K562 (cell line): Measurements from ENCODE around the gene CREB3L2. TPM values are rescaled to one million over a fixed set of nuclear protein-coding genes. Genes with fewer than 3 reads are reported as not detected.
A peak's percentile ranks its signal among the peaks of the same experiment; 100 is the strongest.

Experiments
- ATF7 ChIP-seq: fragments of 450-650 bp; IDR thresholded peaks from 2 replicates; pipeline ENCODE4 v1.7.1; 2014; ENCODE audit warnings: mild to moderate bottlenecking, moderate library complexity
- CREBBP ChIP-seq: IDR thresholded peaks from one replicate; pipeline ENCODE4 v1.6.1; 2012; ENCODE audit warnings: low read depth, mild to moderate bottlenecking, control low read depth, inconsistent platforms, low read length
- CXXC5 ChIP-seq: fragments of 250-450 bp; sonication (Bioruptor Pico); IDR thresholded peaks from 2 replicates; pipeline ENCODE4 v1.8.0; 2022; ENCODE audit warnings: inconsistent platforms, mild to moderate bottlenecking, moderate library complexity
- IRF1 ChIP-seq: sonication (generic); formaldehyde crosslinking; IDR thresholded peaks from 2 replicates; pipeline ENCODE4 v1.8.0; 2022; ENCODE audit warnings: missing genetic modification reagents, mild to moderate bottlenecking, borderline replicate concordance
- POLR2G ChIP-seq: fragments of 200-400 bp; formaldehyde crosslinking; IDR thresholded peaks from 2 replicates; pipeline ENCODE4 v1.6.1; 2017; ENCODE audit warnings: low read depth, mild to moderate bottlenecking, antibody characterized with exemption, low read length, moderate library complexity
- PURB ChIP-seq: sonication (generic); formaldehyde crosslinking; IDR thresholded peaks from 2 replicates; pipeline ENCODE4 v1.9.0; 2021; ENCODE audit warnings: low read depth, mild to moderate bottlenecking, missing genetic modification reagents
- TEAD1 ChIP-seq, 2 experiments: fragments of 450-650 bp in 1 of 2; sonication (generic) in 1 of 2; formaldehyde crosslinking; IDR thresholded peaks; 2 replicates each; pipeline versions ENCODE4 v1.4.0 to v1.8.0; 2020 to 2022; ENCODE audit warnings: mild to moderate bottlenecking in 2 of 2, missing genetic modification reagents in 1 of 2
- TFAP4 ChIP-seq: sonication (generic); formaldehyde crosslinking; IDR thresholded peaks from 2 replicates; pipeline ENCODE4 v1.8.0; 2022; ENCODE audit warnings: missing genetic modification reagents, mild to moderate bottlenecking, moderate library complexity, borderline replicate concordance
- ZBTB17 ChIP-seq: fragments of 450-650 bp; formaldehyde crosslinking; IDR thresholded peaks from 2 replicates; pipeline ENCODE4 v1.4.0; 2020; ENCODE audit warnings: mild to moderate bottlenecking
- ZEB2 ChIP-seq: fragments of 450-650 bp; IDR thresholded peaks from 2 replicates; pipeline ENCODE4 v1.6.1; 2016
- ZNF57 ChIP-seq: fragments of 450-650 bp; formaldehyde crosslinking; IDR thresholded peaks from 2 replicates; pipeline ENCODE4 v1.4.0; 2020; ENCODE audit warnings: mild to moderate bottlenecking, moderate library complexity
- ZNF655 ChIP-seq: fragments of 250-450 bp; sonication (Bioruptor Pico); IDR thresholded peaks from 2 replicates; pipeline ENCODE4 v1.5.0; 2021
- ZNF695 ChIP-seq: fragments of 450-650 bp; formaldehyde crosslinking; IDR thresholded peaks from 2 replicates; pipeline ENCODE4 v1.4.0; 2020; ENCODE audit warnings: mild to moderate bottlenecking, moderate library complexity
- polyA plus RNA-seq, 8 experiments: library from polyadenylated mRNA; depleted of rRNA in 4 of 8; stranded (reverse) in 5 of 8; unstranded in 3 of 8; fragments of >200 nt; fragmentation: Nextera tagmentation in 2 of 8; fragmentation: Illumina TruSeq in 1 of 8; extraction: Ambion mirVana in 2 of 8; extraction: Trizol in 1 of 8; gene quantifications; 2 replicates each; pipeline versions ENCODE4 v1.2.1 to v1.2.3, GENCODE V29; 2011 to 2014; ENCODE audit warnings: inconsistent platforms in 1 of 8, missing spikeins in 1 of 8
- total RNA-seq, 7 experiments: library from RNA; depleted of rRNA in 6 of 7; stranded (reverse); fragments of >200 nt in 6 of 7; fragmentation: Illumina TruSeq in 2 of 7; extraction: Trizol in 2 of 7; gene quantifications; 2 replicates each; pipeline versions ENCODE4 v1.2.1 to v1.2.3, GENCODE V29; 2011 to 2021; ENCODE audit warnings: low replicate concordance in 1 of 7
- TF ChIP-seq, protein P1 (sequence below): sonication (generic); formaldehyde crosslinking; IDR thresholded peaks from 2 replicates; pipeline ENCODE4 v1.8.1; 2022; ENCODE audit warnings: missing genetic modification reagents
- TF ChIP-seq, protein P2 (sequence below): sonication (generic); formaldehyde crosslinking; IDR thresholded peaks from 2 replicates; pipeline ENCODE4 v1.8.1; 2022; ENCODE audit warnings: missing genetic modification reagents
- TF ChIP-seq, protein P3 (sequence below), 3 experiments: fragments of 200-800 bp in 1 of 3; fragments of 250-450 bp in 1 of 3; fragments of 450-650 bp in 1 of 3; sonication (Bioruptor Pico) in 1 of 3; sonication (Bioruptor generic) in 1 of 3; formaldehyde crosslinking in 1 of 3; IDR thresholded peaks; 2 replicates each; pipeline versions ENCODE4 v1.6.1 to v1.8.0; 2016 to 2022; ENCODE audit warnings: mild to moderate bottlenecking in 2 of 3, missing genetic modification characterization in 2 of 3, missing compliant biosample characterization in 1 of 3, moderate library complexity in 1 of 3

CREB3L2 gene
- total and polyA plus RNA-seq, 9 of the 15 experiments (the other 6 are each of a cell fraction or from before 2014, with no cell fraction given), result 7.1 to 45.6 (median 15.8) TPM

- TF ChIP-seq, protein P1, sequence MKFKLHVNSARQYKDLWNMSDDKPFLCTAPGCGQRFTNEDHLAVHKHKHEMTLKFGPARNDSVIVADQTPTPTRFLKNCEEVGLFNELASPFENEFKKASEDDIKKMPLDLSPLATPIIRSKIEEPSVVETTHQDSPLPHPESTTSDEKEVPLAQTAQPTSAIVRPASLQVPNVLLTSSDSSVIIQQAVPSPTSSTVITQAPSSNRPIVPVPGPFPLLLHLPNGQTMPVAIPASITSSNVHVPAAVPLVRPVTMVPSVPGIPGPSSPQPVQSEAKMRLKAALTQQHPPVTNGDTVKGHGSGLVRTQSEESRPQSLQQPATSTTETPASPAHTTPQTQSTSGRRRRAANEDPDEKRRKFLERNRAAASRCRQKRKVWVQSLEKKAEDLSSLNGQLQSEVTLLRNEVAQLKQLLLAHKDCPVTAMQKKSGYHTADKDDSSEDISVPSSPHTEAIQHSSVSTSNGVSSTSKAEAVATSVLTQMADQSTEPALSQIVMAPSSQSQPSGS (CRISPR knock-in tag), result no peak
- TF ChIP-seq, protein P2, sequence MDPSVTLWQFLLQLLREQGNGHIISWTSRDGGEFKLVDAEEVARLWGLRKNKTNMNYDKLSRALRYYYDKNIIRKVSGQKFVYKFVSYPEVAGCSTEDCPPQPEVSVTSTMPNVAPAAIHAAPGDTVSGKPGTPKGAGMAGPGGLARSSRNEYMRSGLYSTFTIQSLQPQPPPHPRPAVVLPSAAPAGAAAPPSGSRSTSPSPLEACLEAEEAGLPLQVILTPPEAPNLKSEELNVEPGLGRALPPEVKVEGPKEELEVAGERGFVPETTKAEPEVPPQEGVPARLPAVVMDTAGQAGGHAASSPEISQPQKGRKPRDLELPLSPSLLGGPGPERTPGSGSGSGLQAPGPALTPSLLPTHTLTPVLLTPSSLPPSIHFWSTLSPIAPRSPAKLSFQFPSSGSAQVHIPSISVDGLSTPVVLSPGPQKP (CRISPR knock-in tag), result no peak
- TF ChIP-seq ZNF655 (CRISPR knock-in tag) (no peak), CXXC5 (CRISPR knock-in tag) (peak; percentile 22; the same call in 1 of the 2 replicates), IRF1 (no peak), ZBTB17 (no peak), POLR2G (no peak), ZEB2 (no peak), PURB (CRISPR knock-in tag) (no peak), ATF7 (peak; percentile 73; the same call in 1 of the 2 replicates), TEAD1 (CRISPR knock-in tag; IDR thresholded peaks at IDR 0.05) (no peak), ZNF695 (CRISPR knock-in tag) (no peak), CREBBP (no peak), TFAP4 (CRISPR knock-in tag) (peak; percentile 4; the same call in 1 of the 2 replicates), ZNF57 (CRISPR knock-in tag) (no peak)
- TF ChIP-seq, protein P3, sequence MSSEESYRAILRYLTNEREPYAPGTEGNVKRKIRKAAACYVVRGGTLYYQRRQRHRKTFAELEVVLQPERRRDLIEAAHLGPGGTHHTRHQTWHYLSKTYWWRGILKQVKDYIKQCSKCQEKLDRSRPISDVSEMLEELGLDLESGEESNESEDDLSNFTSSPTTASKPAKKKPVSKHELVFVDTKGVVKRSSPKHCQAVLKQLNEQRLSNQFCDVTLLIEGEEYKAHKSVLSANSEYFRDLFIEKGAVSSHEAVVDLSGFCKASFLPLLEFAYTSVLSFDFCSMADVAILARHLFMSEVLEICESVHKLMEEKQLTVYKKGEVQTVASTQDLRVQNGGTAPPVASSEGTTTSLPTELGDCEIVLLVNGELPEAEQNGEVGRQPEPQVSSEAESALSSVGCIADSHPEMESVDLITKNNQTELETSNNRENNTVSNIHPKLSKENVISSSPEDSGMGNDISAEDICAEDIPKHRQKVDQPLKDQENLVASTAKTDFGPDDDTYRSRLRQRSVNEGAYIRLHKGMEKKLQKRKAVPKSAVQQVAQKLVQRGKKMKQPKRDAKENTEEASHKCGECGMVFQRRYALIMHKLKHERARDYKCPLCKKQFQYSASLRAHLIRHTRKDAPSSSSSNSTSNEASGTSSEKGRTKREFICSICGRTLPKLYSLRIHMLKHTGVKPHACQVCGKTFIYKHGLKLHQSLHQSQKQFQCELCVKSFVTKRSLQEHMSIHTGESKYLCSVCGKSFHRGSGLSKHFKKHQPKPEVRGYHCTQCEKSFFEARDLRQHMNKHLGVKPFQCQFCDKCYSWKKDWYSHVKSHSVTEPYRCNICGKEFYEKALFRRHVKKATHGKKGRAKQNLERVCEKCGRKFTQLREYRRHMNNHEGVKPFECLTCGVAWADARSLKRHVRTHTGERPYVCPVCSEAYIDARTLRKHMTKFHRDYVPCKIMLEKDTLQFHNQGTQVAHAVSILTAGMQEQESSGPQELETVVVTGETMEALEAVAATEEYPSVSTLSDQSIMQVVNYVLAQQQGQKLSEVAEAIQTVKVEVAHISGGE (CRISPR knock-in tag; IDR thresholded peaks at IDR 0.05), result 0 out of 6 replicates have a peak, but pooled peaks of 1 of the 3 experiments have one; percentile 56
Measured at GRCh38 chr7:137992104-137992549, 9.8 kb downstream of the CREB3L2 start (continued).
